ENCODE results near the gene PNKP. TPM values are rescaled to one million over a fixed set of nuclear protein-coding genes. Genes with fewer than 3 reads are reported as not detected.

PNKP gene
- total RNA-seq, 1 donor = 42.3 TPM

DNA sequence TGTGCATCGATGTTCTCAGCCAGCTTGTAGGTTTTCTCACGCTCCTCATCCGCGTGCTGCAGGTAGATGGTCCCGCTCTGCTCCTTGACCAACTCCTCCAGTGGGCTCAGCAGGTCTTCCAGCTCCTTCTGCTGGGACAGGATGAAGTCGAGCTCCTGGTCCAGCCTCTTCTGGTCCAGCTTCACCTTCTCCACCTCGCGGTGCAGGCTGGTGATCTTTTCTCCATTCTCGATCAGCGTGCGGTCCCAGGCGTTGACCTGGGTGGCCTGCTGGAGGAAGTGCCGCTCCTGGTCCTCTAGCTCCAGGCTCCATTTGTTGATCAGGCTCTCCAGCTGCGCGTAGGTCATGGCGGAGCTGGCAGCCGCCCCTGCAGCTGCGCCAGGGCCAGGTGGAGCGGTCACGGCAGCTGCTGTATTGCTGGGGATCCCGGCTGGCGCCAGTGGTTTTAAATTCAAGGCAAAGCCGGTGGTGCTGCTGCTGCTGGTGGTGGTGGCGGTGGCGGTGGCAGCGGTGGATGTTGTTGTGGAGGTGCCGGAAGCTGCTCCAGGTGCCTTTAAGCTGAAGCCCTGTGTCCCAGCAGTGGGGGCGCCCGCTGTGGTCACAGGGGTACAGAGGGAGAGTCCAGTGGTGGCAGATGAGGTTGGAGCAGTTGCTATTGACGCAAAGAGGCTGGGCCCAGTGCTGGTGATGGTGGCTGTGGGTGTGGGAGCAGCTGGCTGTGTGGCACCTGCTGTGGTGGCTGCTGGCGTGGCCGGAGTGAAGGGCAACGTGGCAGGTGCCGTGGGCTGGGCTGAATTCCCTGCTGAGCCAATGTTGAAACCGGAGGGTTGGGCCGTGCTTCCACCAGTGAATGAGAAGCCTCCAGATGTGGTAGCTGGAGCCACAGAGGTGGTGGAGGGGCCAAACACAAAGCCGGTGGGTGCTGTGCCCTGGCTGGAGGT, 41.4 kb upstream of the PNKP start:
- TF ChIP-seq, protein P1, sequence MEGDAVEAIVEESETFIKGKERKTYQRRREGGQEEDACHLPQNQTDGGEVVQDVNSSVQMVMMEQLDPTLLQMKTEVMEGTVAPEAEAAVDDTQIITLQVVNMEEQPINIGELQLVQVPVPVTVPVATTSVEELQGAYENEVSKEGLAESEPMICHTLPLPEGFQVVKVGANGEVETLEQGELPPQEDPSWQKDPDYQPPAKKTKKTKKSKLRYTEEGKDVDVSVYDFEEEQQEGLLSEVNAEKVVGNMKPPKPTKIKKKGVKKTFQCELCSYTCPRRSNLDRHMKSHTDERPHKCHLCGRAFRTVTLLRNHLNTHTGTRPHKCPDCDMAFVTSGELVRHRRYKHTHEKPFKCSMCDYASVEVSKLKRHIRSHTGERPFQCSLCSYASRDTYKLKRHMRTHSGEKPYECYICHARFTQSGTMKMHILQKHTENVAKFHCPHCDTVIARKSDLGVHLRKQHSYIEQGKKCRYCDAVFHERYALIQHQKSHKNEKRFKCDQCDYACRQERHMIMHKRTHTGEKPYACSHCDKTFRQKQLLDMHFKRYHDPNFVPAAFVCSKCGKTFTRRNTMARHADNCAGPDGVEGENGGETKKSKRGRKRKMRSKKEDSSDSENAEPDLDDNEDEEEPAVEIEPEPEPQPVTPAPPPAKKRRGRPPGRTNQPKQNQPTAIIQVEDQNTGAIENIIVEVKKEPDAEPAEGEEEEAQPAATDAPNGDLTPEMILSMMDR (IDR thresholded peaks at IDR 0.05; ENCODE audit: insufficient read depth, low read length) = no peak
- no peak overlapping the region for H3K4me3 ChIP-seq (ENCODE audit: low read depth, low read length)
- DNase-seq (ENCODE audit: low read depth) = no peak

DNA sequence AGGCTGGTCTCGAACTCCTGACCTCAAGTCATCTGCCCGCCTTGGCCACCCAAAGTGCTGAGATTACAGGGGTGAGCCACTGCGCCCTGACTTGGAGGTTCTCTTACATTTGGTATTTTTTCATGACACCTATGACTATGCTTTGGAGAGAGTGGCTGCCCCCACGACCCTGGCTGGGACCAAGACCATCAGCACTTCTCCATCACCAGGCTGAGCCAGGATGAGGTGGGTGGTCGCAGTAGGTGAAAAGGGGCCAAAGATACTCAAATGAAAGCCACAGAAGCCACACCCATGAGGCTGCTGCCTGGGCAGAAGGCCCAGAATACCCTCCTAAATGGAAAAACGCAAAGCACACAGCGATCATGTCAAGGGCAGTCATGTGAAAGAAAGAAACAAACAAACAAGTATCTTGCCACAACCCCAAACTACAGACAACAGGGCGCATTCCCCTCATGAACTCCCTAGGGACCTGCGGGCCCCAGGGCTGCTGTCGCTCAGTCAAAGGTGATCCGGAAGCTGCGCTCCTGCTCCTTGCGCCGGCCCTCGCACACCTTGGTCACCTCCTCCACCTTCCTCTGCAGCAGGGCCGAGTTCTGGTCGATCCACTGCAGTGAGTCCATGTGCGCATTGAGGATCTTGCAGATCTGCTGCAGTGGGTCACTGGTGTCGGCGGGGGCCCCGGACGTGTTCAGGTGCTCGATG, 40.5 kb upstream of the PNKP start:
- DNase-seq (ENCODE audit: low read depth) = no peak
- TF ChIP-seq, protein P1 (IDR thresholded peaks at IDR 0.05; ENCODE audit: insufficient read depth, low read length) = no peak
- H3K4me3 ChIP-seq (ENCODE audit: low read depth, low read length) = no peak overlapping the region

DNA sequence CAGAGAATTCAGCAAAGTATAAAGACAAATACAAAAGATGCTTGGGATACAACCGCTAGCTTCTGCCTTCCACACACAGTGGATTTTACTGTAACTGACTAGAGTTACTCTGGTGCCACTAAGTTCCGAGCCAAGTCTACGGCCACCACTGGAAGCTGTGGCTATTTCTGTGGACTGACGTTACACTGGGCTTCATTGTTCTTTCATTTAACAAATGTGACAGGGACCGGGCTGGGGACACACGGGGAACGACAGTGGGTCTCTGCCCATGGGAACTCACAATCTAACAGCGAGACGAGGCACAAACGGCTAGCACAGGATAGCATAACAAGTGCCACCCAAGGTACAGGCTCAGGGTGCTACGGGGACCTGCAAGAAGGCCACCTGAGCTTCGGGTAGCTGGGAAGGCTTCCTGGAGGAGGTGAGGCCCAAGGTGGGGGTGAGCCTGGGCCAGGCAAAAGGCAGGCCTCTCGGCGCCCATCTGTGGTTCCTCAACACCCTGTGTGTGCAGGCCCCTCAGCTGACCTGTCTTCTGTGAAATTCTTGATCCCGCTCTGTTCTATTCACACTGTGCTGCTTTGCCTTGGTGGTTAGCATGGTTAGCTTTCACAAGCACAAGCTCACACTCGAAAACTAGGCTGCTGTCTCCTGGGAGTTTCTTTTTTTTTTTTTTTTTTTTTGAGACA, 39.6 kb upstream of the PNKP start:
- H3K4me3 ChIP-seq (ENCODE audit: low read depth, low read length) = no peak overlapping the region
- no peak for DNase-seq (ENCODE audit: low read depth)
- TF ChIP-seq, protein P1 (IDR thresholded peaks at IDR 0.05; ENCODE audit: insufficient read depth, low read length) = no peak

DNA sequence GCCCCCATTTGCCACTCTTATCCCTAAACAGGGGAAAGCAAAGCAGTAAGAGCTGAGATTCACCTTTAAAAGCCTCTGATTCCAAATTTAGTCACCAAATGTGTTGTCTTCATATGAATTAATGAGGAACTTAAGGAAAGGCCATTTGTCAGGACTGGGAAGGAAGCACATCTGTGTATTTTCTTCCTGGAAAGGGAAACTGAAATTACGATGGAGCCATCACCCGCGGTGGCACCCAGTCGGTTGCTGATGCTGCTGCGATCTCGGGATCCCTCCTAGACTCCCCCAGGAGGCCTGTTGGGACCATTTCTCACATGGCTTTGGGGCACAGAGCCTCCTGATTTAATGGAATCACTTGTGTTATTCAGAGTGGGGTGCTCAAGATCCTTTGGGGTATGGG, 36.8 kb upstream of the PNKP start:
- DNase-seq (ENCODE audit: low read depth) = no peak

DNA sequence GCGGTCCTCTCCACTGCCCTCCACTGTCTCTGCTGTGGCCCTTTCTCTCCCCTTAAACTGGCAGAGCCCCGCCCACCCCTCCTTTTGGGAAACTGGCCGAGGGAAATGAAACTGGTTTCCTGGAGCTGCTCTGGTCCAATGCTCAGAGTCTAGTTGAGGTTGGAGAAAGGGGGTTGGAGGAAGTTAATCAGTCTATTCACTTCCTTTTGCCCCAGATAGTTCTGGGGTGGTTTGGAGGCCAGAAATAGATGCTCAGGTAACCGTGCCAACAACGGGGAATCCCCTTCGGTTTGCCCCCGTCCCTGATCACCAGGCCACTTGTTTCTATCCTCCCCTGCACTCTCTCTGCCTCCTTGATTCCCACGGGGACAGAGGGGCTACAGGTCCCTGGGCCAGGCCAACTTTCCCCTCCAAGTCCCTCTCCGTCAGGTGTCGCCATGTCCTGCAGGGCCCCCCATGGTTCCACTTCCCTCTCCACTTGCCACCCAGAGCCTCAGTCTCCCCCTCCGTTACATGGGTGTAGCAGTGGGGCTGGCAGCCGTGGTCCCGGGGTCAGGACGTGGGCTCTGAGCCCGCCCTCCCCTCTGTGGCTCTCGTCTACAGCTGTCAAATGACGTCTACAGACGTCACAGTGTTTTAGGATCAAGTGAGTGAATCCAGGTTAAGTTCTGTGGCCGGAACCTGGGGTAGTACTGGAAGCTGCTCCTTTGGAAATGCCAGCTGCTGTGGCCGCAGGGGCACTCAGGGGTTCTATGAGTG, 29.7 kb upstream of the PNKP start, which contains the start of gene IL4I1:
Gene IL4I1, minus strand, starts transcription at position 25 of the 759 bp plus-strand sequence. CDS start 727 bp downstream, outside the sequence.
- DNase-seq (ENCODE audit: low read depth) = peak; percentile 42
- H3K4me3 ChIP-seq (ENCODE audit: low read depth, low read length) = no peak within 1 kb of the TSS
- TF ChIP-seq, protein P1 (IDR thresholded peaks at IDR 0.05; ENCODE audit: insufficient read depth, low read length) = no peak

More for the DNA sequence above, 36.8 kb upstream of the PNKP start:
- TF ChIP-seq, protein P1 (IDR thresholded peaks at IDR 0.05; ENCODE audit: insufficient read depth, low read length) = no peak
- no peak overlapping the region for H3K4me3 ChIP-seq (ENCODE audit: low read depth, low read length)
